Measurements from ENCODE around the gene ARVCF.

The ARVCF gene

GRCh38 chr22:20032407-20032991 lies 15.9 kb upstream of the ARVCF start:
- no peak for DNase-seq (ENCODE audit: low read depth in 2 of 3, low spot score in 1 of 3)

DNA sequence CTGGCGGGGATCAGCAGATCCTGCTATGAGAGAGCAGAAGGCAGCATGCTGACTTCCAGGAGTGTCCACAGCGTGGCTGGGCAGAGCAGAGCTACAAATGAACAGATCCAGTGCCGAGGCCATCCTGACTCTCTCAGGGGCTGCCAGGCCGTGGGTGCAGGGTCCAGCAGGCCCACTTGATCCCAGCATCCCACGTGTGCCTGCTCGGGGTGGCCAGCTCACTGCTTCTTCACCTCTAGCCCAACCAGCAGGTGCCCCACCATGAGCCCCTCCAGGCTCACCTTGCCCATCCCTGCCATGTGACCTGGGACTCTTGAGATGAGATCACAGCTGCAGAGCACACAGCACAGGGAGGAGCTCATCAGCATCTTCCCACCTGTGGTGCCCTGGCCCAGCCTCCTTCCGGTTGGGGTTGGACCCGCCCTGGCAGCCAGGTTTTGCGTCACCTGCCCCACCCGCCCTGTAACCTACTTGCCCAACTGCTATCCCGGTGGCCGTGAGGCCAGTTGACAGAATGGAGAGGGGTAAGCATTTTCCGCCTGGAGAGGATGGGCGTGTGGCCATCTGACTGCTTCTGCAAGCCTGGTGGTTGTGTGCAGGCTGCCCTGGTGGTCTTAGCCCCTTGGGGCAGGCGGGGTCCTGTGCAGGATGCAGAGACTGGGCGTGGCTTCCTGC lies 15.2 kb upstream of the ARVCF start:
- no peak for DNase-seq (ENCODE audit: low read depth in 2 of 3, low spot score in 1 of 3)

DNA sequence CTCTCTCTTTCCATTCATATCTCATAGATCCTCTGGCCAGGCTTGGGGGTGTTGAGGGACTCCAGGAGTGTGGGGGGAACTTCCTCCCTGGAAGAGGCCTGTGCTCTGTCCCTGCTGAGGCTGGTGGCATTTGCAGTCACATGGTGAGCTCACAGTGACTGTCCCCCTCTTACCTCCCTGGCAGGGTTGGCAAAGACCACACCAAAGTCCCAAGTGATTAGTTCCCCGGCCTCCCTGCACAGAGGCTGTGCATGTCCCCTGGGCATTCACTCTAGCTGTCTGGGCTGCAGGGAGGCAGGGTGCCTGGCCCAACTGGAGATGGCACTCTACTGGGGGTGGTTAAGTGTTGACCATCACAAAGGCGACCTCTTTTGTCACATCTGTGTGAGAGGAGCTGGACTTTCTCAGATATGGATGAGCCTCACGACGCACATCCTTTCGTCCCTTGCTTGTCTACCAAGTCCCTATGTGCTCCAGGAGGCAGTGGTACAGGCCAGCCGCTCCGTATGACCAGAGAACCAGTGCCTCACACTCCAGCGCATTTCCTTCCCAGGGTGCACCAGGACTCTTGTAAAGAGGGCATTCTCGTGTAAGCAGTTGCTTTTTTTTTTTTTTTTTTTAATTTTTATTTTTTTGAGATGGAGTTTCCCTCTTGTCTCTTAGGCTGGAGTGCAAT lies 13.1 kb upstream of the ARVCF start:
- DNase-seq (ENCODE audit: low read depth in 2 of 3, low spot score in 1 of 3): no peak

DNA sequence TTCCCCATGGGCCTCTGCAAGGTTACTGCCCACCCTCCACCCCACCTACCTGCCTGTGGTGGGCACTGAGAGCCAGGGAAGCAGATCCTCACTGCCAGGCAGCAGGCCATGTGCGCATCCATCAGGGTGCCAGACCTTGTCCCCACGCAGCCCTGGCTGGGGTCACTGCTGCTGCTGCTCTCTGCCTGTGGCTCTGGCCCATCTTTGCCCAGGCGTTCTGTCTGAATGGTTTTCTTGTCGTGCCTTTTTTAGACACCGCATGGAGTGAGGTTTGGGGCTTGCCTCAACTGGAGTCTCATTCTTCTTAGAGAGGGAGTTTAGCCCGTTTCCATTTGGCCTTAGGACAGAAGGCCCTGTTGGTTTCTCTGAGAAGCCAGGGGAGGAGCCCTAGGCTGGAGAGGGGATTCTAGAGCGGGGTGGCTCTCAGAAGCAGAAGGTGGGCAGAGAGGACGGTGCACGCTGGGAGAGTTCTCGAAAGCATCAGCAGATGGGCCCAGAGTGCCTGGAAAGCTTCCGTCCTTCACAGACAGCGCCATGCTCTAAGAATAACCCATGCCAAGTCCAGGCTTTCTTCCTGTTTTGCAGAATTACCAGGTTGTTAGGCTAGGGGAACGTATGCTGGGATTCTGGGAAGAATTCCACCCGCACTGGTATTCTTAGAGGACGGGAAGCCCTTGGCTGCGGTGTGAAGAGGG lies 12.4 kb upstream of the ARVCF start:
- no peak for DNase-seq (ENCODE audit: low read depth in 2 of 3, low spot score in 1 of 3)

DNA sequence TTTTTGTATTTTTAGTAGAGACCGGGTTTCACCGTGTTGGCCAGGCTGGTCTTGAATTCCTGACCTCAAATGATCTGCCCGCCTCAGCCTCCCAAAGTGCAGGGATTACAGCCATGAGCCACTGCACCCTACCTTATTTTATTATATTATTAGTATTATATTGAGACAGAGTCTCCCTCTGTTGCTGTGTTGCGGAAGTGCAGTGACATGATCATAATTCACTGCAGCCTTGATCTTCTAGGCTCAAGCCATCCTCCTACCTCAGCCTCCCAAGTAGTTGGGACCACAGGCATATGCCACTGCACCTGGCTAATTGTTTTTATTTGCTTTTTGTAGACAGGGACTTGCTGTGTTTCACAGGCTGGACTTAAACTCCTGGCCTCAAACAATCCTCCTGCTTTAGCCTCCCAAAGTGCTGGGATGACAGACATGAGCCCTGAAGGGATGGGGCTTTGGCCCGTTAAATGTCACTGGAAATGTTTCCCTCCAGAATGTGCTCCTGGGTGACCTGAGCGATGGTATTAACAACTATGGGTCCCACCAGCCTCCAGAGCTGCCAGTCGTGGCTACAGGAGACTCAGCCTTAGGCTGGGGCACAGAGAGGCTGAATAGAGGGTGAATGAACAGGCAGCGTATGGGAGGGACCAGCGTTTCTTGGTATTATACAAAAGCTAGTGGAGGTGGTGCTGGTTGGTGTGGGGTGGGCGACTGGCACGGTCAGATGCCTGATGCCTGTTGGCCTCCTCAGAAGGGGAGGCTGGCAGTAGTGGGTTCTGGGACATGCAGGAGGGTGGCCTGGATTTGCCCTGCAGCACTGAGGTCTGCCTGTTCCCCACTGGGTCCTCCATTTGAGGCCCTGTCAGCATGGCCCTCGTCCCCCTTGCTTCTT lies 11.6 kb upstream of the ARVCF start:
- DNase-seq (ENCODE audit: low read depth in 2 of 3, low spot score in 1 of 3): no peak

DNA sequence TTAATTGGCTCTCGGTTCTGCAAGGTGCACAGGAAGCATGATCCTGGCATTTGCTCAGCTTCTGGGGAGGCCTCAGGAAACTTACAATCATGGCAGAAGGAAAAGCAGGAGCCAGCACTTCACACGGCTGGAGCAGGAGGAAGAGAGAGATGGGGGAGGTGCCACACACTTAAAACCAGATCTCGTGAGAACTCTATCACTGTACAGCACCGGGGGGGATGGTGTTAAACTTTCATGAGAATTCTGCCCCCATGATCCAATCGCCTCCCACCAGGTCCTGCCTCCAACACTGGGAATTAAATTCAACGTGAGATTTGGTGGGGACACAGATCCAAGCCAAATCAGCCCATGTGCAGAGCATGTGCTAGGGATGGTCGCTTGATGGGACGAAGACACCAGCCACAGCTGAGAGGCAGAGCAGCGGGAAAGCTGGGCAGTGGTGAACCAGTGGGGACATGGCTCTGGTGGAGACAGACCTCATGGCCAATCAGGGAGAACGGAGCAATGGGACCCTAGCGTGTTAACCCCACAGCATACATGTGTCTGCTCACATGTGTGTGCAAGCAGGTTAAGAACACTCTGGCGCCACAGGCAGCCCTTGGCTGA lies 10.5 kb upstream of the ARVCF start:
- DNase-seq (ENCODE audit: low read depth in 2 of 3, low spot score in 1 of 3): no peak

GRCh38 chr22:20026204-20026908 lies 9.7 kb upstream of the ARVCF start:
- DNase-seq (ENCODE audit: low read depth in 2 of 3, low spot score in 1 of 3): no peak

DNA sequence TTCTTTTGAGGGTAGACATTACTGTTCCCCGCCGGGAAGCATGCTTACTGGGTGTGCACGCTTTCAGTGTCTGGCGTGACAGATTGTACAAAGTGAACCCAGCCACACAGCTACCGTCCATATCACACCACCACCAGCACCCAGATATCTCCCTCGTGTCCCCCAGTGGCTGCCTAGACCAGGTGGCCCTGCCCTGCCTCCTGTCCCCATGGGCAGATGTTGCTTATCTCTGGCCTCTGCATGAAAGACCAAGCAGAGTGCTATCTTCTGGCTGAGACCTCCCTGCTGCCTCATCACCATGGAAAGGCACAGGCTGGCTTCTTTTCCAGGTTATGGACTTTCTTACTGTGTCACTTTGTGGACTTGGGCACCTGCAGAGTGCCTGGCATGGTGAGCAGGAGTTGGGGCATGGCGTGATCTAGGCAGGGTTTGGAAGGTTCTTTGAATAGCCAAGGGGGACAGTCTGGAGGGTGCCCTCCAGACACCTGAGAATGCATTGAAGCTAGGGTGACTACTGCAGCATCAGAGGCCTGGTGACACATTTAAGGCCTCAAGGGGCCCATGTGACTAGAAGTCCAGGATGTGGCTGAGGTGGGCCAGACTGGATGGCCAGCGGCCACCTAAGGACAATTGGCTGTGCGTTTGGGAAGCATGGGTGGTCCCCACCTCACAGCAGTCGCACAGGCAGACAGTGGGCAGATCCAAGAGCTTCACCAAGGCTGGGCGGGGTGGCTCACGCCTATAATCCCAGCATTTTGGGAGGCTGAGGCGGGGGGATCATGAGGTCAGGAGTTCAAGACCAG lies 9.0 kb upstream of the ARVCF start:
- no peak for DNase-seq (ENCODE audit: low read depth in 2 of 3, low spot score in 1 of 3)

GRCh38 chr22:20024650-20025397 lies 8.2 kb upstream of the ARVCF start:
- no peak for DNase-seq (ENCODE audit: low read depth in 2 of 3, low spot score in 1 of 3)

DNA sequence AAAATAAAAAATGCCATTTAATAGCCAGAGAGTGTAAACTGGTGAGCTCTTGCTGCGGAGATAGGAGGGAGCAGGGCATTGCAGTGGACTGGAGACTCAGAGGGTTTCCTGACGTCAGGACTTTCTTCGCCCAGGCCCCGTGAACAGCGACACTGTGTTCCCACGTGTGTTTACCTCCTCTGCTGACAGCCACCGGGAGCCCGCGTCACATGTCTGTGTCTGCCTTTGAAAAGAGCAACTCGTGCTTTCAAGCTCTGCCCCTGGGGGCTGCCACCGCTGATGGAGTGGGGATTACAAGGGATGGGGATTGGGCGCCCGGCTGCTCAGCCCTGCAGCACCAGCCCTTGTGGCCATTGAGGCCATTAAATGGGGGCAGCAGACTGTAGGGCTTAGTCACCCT lies 7.6 kb upstream of the ARVCF start:
- no peak for DNase-seq (ENCODE audit: low read depth in 2 of 3, low spot score in 1 of 3)

DNA sequence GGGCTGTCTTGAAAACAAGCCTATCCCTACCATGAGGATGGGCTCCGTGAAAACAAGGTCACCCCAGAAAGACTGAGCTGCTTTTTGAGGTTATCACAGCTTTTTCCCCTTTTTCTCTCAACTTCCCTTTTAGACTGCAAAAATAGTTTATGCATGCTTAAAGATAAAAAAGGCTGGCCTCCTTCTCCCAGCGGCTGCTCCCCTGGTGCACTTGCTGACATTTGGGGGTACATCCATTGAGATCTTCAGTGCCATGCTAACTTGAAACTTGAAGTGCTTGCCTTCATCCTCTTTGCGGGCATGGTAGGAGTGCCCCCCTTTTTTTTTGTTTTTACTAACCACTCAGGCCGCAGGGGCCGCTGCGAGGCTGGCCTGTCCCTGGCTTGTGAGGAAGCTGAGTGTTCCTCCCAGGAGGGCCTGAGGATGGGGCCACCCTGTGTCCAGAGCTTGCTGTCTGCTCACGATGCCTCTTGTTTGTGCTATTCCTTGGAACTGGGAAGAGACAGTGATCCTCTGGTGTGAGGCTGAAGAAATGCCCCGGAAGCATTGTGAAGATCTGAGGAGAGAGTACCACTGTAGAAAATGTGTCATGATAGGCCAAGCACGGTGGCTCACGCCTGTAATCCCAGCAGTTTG lies 6.5 kb upstream of the ARVCF start:
- DNase-seq (ENCODE audit: low read depth in 2 of 3, low spot score in 1 of 3): no peak

DNA sequence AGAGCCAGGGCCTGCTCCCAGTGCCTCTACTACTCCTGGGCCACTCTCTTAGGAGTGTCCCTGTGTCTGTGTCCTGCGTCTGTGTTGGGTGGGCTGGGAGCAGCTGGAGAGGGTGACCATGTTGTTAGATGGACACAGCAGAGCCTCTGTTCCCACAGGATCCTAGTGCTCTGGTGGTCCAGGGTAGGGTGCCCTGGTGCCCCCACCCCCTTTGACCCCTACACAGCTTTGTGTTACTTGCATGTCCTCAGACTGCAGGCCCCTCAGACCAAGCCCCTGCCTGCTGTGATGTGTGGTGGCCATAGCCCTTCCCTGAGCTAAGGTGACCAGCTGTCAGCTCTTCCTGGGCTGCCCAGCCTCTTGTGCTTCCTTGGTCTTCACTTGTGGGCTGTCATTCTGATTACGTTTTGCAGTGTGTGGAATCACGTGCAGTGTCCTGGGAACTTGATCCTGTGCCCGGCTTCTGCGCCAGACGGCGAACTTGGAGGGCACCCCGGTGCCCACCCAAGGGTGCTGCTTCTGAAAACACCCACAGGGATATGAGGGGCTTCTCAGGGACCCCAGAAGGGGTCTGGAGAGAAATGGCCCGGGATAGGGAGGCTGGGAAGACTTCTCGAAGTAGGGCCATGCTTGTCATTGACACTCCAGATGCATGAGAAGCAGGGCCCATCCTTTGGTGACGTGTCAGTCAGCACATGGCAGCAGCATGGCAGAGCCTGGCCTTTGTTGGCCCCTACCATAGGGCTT lies 5.8 kb upstream of the ARVCF start:
- no peak for DNase-seq (ENCODE audit: low read depth in 2 of 3, low spot score in 1 of 3)

DNA sequence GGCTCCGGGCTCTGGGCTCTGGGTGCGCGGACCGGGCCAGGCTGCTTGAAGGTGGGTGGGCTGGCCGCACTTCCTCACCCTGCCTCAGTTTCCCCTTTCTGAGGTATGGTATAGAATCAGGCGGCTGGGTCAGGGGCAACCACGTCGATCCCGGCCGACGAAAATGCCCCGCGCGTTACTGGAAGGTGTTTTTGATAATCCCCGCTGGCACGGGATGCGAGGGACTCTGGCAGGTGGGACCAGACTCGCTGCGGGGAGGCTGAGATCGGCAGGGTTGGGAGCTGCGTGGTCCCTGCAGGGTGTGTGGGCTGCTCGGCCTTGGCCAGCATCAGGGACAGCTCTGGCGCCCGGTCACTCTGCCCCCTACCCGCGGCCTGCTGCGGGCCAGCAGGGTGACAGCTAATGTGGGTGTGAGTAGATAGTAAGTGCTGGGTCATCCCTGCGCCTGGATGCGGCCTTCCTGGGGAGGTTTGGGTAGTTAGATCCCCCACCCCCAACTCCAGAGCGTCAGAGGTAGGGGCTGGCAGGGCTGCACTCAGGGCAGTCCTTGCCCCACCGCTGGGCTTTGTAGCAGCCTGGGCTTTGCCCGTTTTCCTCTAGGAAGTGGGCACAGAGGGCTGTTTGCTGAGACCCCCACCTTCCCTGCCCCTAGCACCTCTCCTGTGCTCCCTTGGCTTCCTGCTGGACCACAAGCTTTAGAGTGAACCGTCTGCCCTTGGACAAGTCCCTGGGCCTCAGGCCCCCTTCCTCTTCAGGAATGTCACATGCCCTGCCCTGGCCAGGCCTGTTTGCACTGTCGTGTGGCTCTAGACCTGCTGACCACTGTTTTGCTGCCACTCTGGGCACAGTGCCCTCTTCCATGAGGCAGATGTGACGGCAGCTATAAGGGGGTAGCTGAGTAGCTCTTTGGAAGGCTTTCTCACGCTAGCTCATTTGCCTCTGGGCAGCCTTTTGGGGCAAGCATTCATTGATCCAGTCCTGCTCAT lies 4.9 kb upstream of the ARVCF start:
- DNase-seq (ENCODE audit: low read depth in 2 of 3, low spot score in 1 of 3): no peak

DNA sequence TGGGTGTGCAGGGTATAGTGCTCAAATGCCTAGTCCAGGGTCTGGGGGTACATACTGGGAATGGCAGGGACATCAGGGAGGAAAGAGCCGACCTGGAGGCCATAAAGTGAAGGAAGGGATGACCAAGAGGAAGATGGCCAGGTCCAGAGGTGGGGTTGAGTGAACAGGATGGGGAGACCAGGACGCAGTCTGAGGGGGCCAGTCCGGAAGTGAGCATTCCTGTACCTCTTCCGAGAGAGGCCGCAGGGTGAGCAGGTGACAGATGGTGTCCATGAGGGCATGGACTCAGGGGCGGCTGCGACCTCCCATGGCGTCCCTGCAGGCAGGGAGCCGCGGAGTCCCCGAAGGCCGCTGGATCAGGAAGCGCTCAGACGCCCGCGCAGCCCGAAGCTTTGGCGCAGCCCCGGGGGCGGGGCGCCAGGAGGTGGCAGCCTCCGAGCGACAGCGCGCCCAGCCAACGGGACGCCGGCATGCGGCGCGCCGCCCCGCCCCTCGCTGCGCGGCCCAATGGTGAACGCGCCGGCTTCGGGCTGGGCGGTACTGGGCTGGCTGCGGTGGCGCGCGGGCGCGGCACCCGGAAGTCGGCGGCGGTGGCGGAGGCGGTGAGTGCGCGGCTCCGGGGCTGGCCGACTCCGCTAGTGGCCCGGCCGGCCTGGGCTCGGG lies 4.0 kb upstream of the ARVCF start, which contains the start of gene TANGO2:
Gene TANGO2 (plus strand): TSS at position 578 of the 663 bp plus-strand sequence. CDS start 15,689 bp downstream, outside the sequence.
- peak; percentile 86 to 89 (median 88) for DNase-seq (ENCODE audit: low read depth in 2 of 3, low spot score in 1 of 3)
